GM20431 (cell line): Measurements from ENCODE around the gene CDCA7L.
"Not testable (repeated sequence)": the region's sequence is repeated elsewhere in the genome, so short reads cannot be mapped to it uniquely, and the experiment has no call there.

ENCODE experiments used
- in situ Hi-C: fragments of 300-500 bp; cut with MseI, MboI; formaldehyde crosslinking; loops from one replicate; pipeline ENCODE4 v1.15.0; 2020; ENCODE audit warnings: low sequenced_read_pairs; ENCODE audit not compliant: unreplicated experiment

CDCA7L gene

DNA sequence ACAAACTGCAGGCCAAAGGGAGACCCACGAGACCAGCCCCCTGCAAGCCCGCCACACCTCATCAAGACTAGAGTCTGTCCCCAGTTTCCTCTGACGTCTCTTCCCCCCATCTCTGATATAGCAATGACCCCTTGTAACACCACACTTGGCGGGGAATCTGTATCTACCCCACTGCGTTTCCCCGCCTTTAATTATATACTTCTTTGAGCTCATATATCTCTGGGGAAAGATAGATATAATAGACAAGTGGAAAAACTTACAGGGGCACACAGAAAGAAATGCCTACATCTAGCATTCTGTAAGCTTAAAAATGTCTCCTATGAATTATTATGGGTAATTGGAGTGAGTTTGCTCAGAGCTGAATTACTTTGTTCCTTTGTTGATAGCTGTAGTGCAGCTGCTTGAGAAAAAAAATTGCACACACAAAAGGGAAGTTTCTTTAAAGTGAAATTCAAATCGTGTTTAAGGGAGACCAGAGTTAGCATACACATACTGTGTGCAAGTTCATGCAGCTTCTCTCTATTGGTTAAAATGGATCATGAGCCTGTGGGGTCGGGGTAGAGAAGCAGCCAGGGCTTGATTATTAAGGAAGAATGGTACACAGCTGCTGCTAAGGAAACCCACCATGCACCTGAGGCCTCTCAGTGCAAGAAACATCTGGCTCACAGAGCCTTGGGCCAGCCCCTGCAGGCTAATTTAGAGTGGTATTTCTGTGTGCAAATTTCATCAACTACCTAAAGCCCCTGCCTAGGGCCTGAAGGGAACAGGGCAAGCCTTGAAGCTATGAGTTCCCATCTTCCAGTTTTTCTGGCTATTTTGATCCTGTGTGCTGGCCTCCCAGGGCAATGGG is 32.5 kb downstream of the CDCA7L start:
- in situ Hi-C loops: no loop called here

DNA sequence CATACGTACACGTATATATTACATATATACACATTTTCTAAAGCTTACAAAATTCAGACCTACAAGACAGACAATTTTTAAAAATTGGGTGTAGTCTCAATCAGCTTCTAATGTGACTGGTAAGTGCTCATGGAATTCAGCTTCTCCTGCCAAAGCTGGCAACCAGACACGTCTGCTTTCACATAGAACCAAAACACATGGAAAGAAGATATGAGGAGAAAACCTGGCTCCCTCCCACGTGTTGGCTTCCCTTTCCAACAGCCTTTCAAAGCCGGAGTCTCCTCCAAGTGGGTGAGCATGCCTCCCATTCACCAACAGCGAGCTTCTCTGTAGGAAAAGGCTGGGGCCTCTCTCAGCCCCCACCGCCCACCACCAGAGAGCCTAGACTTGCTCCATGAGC is 33.4 kb downstream of the CDCA7L start:
- in situ Hi-C loops: no loop called here

GRCh38 chr7:21911341-21911875 is 34.3 kb downstream of the CDCA7L start:
- in situ Hi-C loops: no loop called here

GRCh38 chr7:21910253-21910652 is 35.4 kb downstream of the CDCA7L start:
- in situ Hi-C loops: no loop called here

- in situ Hi-C loops: no loop called here
Measured at GRCh38 chr7:21908746-21909145, 37.0 kb downstream of the CDCA7L start.

GRCh38 chr7:21903020-21903786 is 42.5 kb downstream of the CDCA7L start:
- in situ Hi-C loops: no loop called here

DNA sequence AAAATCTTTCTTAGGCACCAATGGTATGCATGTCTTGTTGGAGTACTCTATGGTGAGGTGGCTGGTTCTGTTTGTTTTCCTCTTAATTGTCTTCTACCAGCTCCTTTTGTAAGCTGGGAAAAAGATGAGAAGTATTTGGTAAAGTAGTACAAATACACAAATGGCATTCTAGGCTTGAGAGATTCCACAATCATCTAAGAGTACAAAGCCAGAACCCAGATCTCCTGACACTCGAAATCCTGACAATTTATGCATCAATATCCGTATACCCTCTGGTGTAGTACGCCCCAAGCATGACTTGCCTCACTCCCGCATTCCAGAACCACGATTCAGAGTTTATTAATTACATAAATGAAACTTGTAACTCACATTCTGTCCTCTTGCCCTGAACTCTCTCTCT is 43.5 kb downstream of the CDCA7L start:
- in situ Hi-C loops: no loop called here

GRCh38 chr7:21898265-21898930 is 47.3 kb downstream of the CDCA7L start:
- in situ Hi-C loops: no loop called here

DNA sequence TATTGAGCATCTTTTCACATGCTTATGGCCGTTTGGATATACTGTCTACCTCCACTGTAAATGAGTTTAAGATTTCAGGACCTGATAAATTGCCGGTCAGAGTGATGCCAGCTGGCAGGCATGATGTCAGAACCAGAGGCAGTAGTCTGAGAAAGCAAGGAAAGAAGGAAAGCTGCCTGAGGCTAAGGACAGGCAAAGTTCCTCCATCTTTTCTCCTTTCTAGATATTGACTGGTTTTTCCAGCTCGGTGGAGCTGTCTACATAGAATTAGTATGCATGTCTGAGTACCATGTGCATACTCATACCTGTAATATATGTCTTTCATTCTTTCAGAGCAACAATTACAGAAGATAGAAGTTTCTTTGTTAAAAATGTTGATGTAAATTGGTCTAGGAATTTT is 52.3 kb downstream of the CDCA7L start:
- in situ Hi-C loops: no loop called here

DNA sequence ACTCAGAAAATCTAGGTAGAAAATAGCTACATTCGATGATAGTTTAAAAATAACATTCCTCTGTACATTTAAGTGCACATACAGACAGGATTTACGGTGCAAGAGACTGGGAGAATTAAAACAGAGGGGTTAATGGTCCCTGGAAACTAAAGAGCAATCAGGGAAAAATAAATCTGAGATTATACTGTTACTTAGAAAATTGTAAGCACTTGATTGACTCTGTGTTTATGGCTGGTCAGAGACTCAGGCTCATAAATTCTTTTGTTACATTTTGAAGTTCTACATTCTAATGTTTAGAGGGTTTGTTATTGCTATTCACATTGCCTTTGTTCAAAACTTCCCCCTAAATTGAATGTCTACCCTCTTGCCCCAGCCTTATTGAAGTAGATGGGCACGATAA is 54.4 kb downstream of the CDCA7L start:
- in situ Hi-C loops: no loop called here

- in situ Hi-C loops: no loop called here
Measured at GRCh38 chr7:21887779-21888178, 57.9 kb downstream of the CDCA7L start.

DNA sequence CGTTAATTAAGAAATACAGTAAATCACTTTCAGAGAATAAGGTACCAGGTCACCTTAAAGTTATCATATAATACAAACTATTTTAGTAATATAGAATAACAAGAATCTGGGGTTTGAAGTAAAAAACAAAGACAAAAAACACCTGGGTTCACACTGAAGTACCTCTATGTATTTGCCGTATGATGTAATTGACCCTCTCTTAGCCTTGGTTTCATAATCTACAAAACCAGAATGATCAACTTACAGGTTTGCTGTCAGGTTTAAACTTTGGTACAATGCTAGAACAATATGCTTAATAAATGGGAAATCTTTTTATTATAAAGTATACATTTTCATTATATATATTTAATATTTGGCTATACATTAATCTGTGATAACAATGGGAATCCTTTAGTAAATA is 58.3 kb downstream of the CDCA7L start:
- in situ Hi-C loops: no loop called here

- in situ Hi-C loops: no loop called here
Measured at GRCh38 chr7:21886396-21886795, 59.3 kb downstream of the CDCA7L start.

DNA sequence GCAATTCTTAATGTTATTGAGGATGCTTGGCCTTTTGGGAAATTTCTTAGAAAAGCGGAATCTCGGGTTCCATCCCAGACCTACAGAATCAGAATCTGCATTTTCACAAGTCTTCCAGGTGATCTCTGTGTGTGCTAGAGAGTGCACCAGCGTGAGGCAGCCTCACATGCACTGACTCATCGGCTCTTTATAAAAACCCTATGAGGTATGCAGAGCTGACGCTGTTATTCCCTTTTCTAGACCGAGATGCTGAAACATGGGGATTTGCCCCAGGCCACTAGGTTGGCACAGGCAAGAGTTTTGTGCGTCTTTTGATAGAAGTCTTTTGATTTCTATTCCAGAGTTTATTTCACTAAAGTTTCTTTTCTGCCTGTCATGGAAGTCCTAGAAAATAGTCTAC is 61.2 kb downstream of the CDCA7L start:
- in situ Hi-C loops: no loop called here

GRCh38 chr7:21883501-21883900 is 62.2 kb downstream of the CDCA7L start:
- in situ Hi-C loops: not testable (repeated sequence)

DNA sequence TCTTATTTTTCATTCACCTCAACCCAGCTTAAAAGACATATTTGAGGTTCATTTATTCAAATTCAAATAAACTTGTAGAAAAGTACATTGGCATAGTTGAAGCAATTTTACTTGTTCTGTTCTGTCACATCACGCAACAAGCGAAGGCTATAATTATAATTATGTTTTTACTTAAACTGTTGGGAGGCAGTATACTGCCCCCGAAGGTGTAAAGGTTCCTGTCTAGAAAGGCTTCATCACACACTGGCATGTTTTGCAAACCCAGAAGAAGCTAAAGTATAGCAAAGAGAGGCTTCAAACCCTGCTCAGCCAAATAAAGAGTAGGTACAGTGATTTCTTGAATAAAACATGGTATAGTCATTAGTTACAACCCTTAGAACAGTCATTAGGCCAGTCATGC is 62.6 kb downstream of the CDCA7L start:
- in situ Hi-C loops: no loop called here

DNA sequence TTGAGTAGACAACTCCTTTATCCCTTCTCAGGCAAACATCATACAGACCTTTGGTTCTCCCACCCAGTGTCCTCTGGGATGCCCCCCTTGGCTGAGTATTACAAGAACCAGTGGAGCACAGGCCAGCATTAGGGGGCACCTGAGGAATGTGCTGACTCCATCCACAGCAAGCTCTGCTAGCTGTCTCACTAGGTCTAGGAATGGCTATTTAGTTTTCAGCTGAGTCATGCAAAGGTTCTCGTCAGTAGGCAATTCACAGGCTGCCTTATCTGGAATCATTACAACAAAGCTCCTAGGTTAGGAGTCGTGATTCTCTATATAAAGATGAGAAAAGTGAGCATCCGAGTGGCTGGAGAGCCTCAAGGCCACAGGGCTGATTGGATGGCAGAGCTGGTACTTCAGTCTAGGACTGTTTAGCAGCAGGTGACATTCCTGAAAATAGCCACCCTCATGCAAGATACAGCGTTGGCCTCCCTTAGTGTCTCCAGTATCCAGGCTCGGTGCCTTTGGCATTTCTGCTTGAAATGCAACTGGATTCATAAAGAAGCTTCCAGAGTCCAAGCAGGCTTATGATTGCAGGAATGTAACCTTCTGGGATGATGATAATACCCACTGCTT is 75.8 kb downstream of the CDCA7L start:
- in situ Hi-C loops: no loop called here

DNA sequence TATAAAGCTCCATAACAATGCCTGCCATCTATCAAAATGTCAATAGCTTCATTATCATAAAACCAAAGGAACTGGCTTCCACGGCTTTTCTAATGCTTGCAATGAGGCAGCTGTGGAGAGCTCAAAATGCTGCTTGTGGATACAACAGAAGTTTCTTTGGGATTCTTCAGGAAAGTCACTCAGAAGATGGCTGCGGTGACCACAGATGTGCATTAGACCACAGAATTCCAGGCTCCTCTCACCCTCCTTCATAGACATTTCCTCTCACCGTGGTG is 77.2 kb downstream of the CDCA7L start:
- in situ Hi-C loops: no loop called here

GRCh38 chr7:21867816-21868575 is 77.7 kb downstream of the CDCA7L start:
- in situ Hi-C loops: no loop called here

GRCh38 chr7:21867226-21867625 is 78.5 kb downstream of the CDCA7L start:
- in situ Hi-C loops: no loop called here
